Endothelial cell of umbilical vein (primary cell): ENCODE results near the gene MACROD2.

ENCODE experiments used
- CTCF ChIP-seq, 2 donors: IDR thresholded peaks; 1 replicate in 1 of 2; 2 replicates in 1 of 2; pipeline ENCODE4 v1.5.1; 2011; ENCODE audit warnings: low read length in 2 of 2, mild to moderate bottlenecking in 2 of 2, moderate library complexity in 2 of 2, control low read depth in 1 of 2, inconsistent platforms in 1 of 2, low read depth in 1 of 2; ENCODE audit not compliant: insufficient read depth in 1 of 2; ENCODE audit errors: extremely low read depth in 1 of 2
- EZH2 ChIP-seq: IDR thresholded peaks from 2 replicates; pipeline ENCODE4 v1.6.1; 2012; ENCODE audit warnings: borderline replicate concordance, low read depth, mild to moderate bottlenecking, moderate library complexity, low read length, inconsistent platforms; ENCODE audit not compliant: severe bottlenecking
- FOS ChIP-seq: IDR thresholded peaks from 2 replicates; pipeline ENCODE4 v1.6.1; 2011; ENCODE audit warnings: mild to moderate bottlenecking, low read length, moderate library complexity, borderline replicate concordance; ENCODE audit not compliant: insufficient read depth
- GATA2 ChIP-seq: IDR thresholded peaks from 2 replicates; pipeline ENCODE4 v1.7.0; 2011; ENCODE audit warnings: low read depth, mild to moderate bottlenecking, moderate library complexity, mixed read lengths, low read length; ENCODE audit not compliant: insufficient read length, insufficient read depth
- JUN ChIP-seq: IDR thresholded peaks from 2 replicates; pipeline ENCODE4 v1.6.1; 2011; ENCODE audit warnings: borderline replicate concordance, low read depth; ENCODE audit not compliant: insufficient read length, insufficient read depth
- MAX ChIP-seq: IDR thresholded peaks from 2 replicates; pipeline ENCODE4 v1.6.1; 2011; ENCODE audit not compliant: insufficient read depth, insufficient read length
- MYC ChIP-seq: IDR thresholded peaks from one replicate; pipeline ENCODE4 v1.6.1; 2011; ENCODE audit warnings: mild to moderate bottlenecking, low read depth, low read length
- POLR2A ChIP-seq: IDR thresholded peaks from 2 replicates; pipeline ENCODE4 v1.6.1; 2012; ENCODE audit warnings: low read depth, mild to moderate bottlenecking, control low read depth, low read length
- POLR2AphosphoS5 ChIP-seq: IDR thresholded peaks from 2 replicates; pipeline ENCODE4 v1.6.1; 2012; ENCODE audit warnings: low read depth, mild to moderate bottlenecking, control low read depth, low read length, moderate library complexity; ENCODE audit not compliant: insufficient read depth

- TF ChIP-seq CTCF (IDR thresholded peaks at IDR 0.05; ENCODE audit: extremely low read depth in 1 of 2, insufficient read depth in 1 of 2, low read depth in 1 of 2, low read length in 2 of 2) (no peak), POLR2AphosphoS5 (no peak), FOS (no peak), POLR2A (no peak), MAX (no peak), MYC (no peak), EZH2 (no peak), GATA2 (no peak), JUN (no peak)
Measured at GRCh38 chr20:14199111-14199510, 203.8 kb downstream of the MACROD2 start.
